ENCODE results near the gene TNS2. TPM values are rescaled to one million over a fixed set of nuclear protein-coding genes. Genes with fewer than 3 reads are reported as not detected.
"Not testable (repeated sequence)": the region's sequence is repeated elsewhere in the genome, so short reads cannot be mapped to it uniquely, and the experiment has no call there.

The TNS2 gene
- total and polyA plus RNA-seq, 2 of the 13 experiments (the other 11 are each of a cell fraction or from before 2014, with no cell fraction given), result 8.9 to 20.4 TPM

DNA sequence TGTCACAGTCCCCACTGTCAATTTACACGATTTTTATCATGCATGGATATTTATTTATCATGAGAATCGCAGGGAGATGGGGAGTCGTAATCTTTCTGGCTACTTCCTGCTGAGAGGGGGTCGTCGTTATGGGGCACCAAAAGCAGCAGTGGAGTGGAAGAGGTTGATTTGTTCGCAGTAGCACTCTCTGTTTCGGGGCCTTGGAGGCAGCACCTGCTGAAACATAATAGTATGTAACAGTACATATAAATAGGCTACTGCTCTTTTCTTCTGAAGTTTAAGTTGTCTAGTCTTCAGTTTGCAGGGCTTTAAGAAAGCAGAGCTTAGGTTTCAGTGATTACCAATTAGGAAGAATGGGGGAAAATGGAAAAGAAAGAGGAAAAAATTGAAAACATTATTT lies 57.3 kb downstream of the TNS2 start:
- ATAC-seq (no peak), DNase-seq (ENCODE audit: low spot score) (no peak), FAIRE-seq (no peak)
- Histone ChIP-seq H3K27me3 (ENCODE audit: control insufficient read depth in 1 of 2, insufficient read depth in 2 of 2, low read length in 2 of 2) (no peaks in the 10 kb centered on the region), H2AFZ (ENCODE audit: low read length) (no peak overlapping the region), H3K9ac (ENCODE audit: insufficient read depth, low read depth, low read length) (no peak overlapping the region), H3K27ac (ENCODE audit: extremely low read length, insufficient read depth, low read length) (no peak overlapping the region), H3K9me3 (ENCODE audit: low read length) (no peaks in the 10 kb centered on the region), H3K4me3 (replicated peaks in 1 of 3; ENCODE audit: insufficient read depth in 1 of 3, low read depth in 2 of 3, low read length in 3 of 3) (no peak overlapping the region), H4K20me1 (ENCODE audit: insufficient read depth, low read length) (no peaks in the 10 kb centered on the region), H3K4me2 (ENCODE audit: low read depth, low read length) (no peak overlapping the region), H3K79me2 (ENCODE audit: insufficient read depth, low read length) (no peaks in the 10 kb centered on the region), H3K36me3 (replicated peaks in 1 of 2; ENCODE audit: control insufficient read depth in 1 of 2, insufficient read depth in 2 of 2, low read length in 2 of 2) (peaks cover 0 to 7% of the 10 kb centered on the region in 2 experiments; a peak in 2 of 5 replicates), H3K4me1 (ENCODE audit: insufficient read depth, low read length) (peaks cover 52% of the 10 kb centered on the region)
- CTCF ChIA-PET (ENCODE audit: low intra/inter-chr PET ratio, low total read pairs), result no interaction called here
- in situ Hi-C loops (cut with HindIII; ENCODE audit: extremely low pct_ligation_motif_present, low pct_unique_long_range_greater_than_20kb), result no loop called here
- BruUV-seq (replicated peaks), result no TSS peak
- WGBS (ENCODE audit: low lambda C conversion rate), result 91% methylated on average over 7 of the region's 7 CpGs
- TF ChIP-seq ARNTL (CRISPR knock-in tag; IDR thresholded peaks at IDR 0.05) (no peak), TP53 (CRISPR knock-in tag; conservative IDR thresholded peaks at IDR 0.05) (no peak), SKI (IDR thresholded peaks at IDR 0.05; ENCODE audit: partially characterized antibody) (no peak), RXRB (CRISPR knock-in tag; IDR thresholded peaks at IDR 0.05; ENCODE audit: borderline replicate concordance) (no peak), SP2 (CRISPR knock-in tag; IDR thresholded peaks at IDR 0.05) (no peak), TGIF2 (CRISPR knock-in tag; IDR thresholded peaks at IDR 0.05) (no peak)
- TF ChIP-seq, protein P1, sequence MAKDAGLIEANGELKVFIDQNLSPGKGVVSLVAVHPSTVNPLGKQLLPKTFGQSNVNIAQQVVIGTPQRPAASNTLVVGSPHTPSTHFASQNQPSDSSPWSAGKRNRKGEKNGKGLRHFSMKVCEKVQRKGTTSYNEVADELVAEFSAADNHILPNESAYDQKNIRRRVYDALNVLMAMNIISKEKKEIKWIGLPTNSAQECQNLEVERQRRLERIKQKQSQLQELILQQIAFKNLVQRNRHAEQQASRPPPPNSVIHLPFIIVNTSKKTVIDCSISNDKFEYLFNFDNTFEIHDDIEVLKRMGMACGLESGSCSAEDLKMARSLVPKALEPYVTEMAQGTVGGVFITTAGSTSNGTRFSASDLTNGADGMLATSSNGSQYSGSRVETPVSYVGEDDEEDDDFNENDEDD (CRISPR knock-in tag; IDR thresholded peaks at IDR 0.05; ENCODE audit: borderline replicate concordance), result no peak
- POLR2A ChIA-PET, result no interaction called here
- intact Hi-C loops (cut with micrococcal nuclease; ENCODE audit: unreplicated experiment), result no loop called here

DNA sequence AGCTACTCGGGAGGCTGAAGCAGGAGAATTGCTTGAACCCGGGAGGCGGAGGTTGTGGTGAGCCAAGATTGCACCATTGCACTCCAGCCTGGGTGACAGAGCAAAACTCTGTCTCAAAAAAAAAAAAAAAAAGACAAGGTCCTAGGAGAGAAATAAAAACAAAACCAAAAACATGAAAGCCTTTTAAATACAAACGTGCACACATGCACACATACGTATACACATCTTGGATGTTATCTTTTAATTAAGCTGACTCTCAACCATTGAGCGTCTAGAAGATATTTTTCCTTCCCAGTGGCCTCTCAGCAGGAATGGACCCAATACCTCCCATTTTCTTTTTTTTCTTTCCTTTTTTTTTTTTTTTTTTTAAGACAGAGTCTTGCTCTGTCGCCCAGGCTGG lies 62.6 kb downstream of the TNS2 start:
- H4K20me1 ChIP-seq (ENCODE audit: insufficient read depth, low read length); CTCF ChIA-PET (ENCODE audit: low intra/inter-chr PET ratio, low total read pairs); FAIRE-seq; H2AFZ ChIP-seq (ENCODE audit: low read length); POLR2A ChIA-PET; BruUV-seq (replicated peaks); H3K4me3 ChIP-seq (replicated peaks in 1 of 3; ENCODE audit: insufficient read depth in 1 of 3, low read depth in 2 of 3, low read length in 3 of 3); H3K79me2 ChIP-seq (ENCODE audit: insufficient read depth, low read length); intact Hi-C loops (cut with micrococcal nuclease; ENCODE audit: unreplicated experiment); H3K4me2 ChIP-seq (ENCODE audit: low read depth, low read length); DNase-seq (ENCODE audit: low spot score); H3K9ac ChIP-seq (ENCODE audit: insufficient read depth, low read depth, low read length); H3K9me3 ChIP-seq (ENCODE audit: low read length); in situ Hi-C loops (cut with HindIII; ENCODE audit: extremely low pct_ligation_motif_present, low pct_unique_long_range_greater_than_20kb); ATAC-seq; H3K27me3 ChIP-seq (ENCODE audit: control insufficient read depth in 1 of 2, insufficient read depth in 2 of 2, low read length in 2 of 2); H3K27ac ChIP-seq (ENCODE audit: extremely low read length, insufficient read depth, low read length): not testable (repeated sequence)
- 0 out of 2 replicates have a peak, but pooled peaks cover 12% of the 10 kb centered on the region for H3K4me1 ChIP-seq (ENCODE audit: insufficient read depth, low read length)
- peaks cover 4 to 21% of the 10 kb centered on the region in 2 experiments; a peak in 3 of 5 replicates for H3K36me3 ChIP-seq (replicated peaks in 1 of 2; ENCODE audit: control insufficient read depth in 1 of 2, insufficient read depth in 2 of 2, low read length in 2 of 2)
- WGBS (ENCODE audit: low lambda C conversion rate), result 96% methylated on average over 7 of the region's 7 CpGs

All from HepG2 (cell line).